ENCODE data around the gene IDH2.

GRCh38 chr15:90101130-90101968 is 919 bp downstream of the IDH2 start:
- no peak for TF ChIP-seq POLR2A (IDR thresholded peaks at IDR 0.05; ENCODE audit: low read length)
- no peak for TF ChIP-seq GATA1 (IDR thresholded peaks at IDR 0.05; ENCODE audit: low read depth, low read length)

Data from erythroblast (primary cell).